ENCODE data around the gene PDE4A. TPM values are rescaled to one million over a fixed set of nuclear protein-coding genes. Genes with fewer than 3 reads are reported as not detected.

Gene PDE4A
- total and polyA plus RNA-seq, 10 of the 15 experiments (the other 5 are each of a cell fraction or from before 2014, with no cell fraction given), result 0.24 to 13.3 (median 4.9) TPM

- no peak for TF ChIP-seq E4F1 (IDR thresholded peaks at IDR 0.05; ENCODE audit: borderline replicate concordance, partially characterized antibody)
- TF ChIP-seq YY1 (IDR thresholded peaks at IDR 0.05; ENCODE audit: low read depth, low read length), result peak; percentile 56; the same call in 1 of the 2 replicates
- TF ChIP-seq SMARCA5 (IDR thresholded peaks at IDR 0.05), result 0 out of 2 replicates have a peak, but pooled peaks have one; percentile 27
- TF ChIP-seq IRF3 (IDR thresholded peaks at IDR 0.05), result no peak
- no peak for TF ChIP-seq NR2F1 (conservative IDR thresholded peaks at IDR 0.05)
- no peak for TF ChIP-seq WRNIP1 (IDR thresholded peaks at IDR 0.05; ENCODE audit: borderline replicate concordance, low read depth, low read length)
- TF ChIP-seq JUNB (IDR thresholded peaks at IDR 0.05), result no peak
- peak; percentile 58; the same call in 1 of the 2 replicates for TF ChIP-seq RELB (IDR thresholded peaks at IDR 0.05; ENCODE audit: low read depth)
- no peak for TF ChIP-seq SUZ12 (IDR thresholded peaks at IDR 0.05; ENCODE audit: unreplicated experiment)
- TF ChIP-seq RBBP5 (conservative IDR thresholded peaks at IDR 0.05), result no peak
- TF ChIP-seq NR2C2 (IDR thresholded peaks at IDR 0.05; ENCODE audit: borderline replicate concordance, control insufficient read depth, insufficient read length, low read depth), result no peak
- no peak for TF ChIP-seq ZNF217 (IDR thresholded peaks at IDR 0.05)
- TF ChIP-seq BCL3 (IDR thresholded peaks at IDR 0.05; ENCODE audit: borderline replicate concordance, insufficient read depth, low read depth, low read length, poor library complexity, severe bottlenecking), result no peak
- no peak for TF ChIP-seq RELA (IDR thresholded peaks at IDR 0.05; ENCODE audit: borderline replicate concordance, partially characterized antibody)
- TF ChIP-seq POLR2A (IDR thresholded peaks at IDR 0.05; ENCODE audit: low read depth, low read length), result peak; percentile 54
- TF ChIP-seq MAX (IDR thresholded peaks at IDR 0.05; ENCODE audit: low read depth, low read length), result peak; percentile 92
- no peak for TF ChIP-seq TCF3 (IDR thresholded peaks at IDR 0.05; ENCODE audit: borderline replicate concordance, insufficient read depth, low read depth, low read length)
- peak; percentile 64 for TF ChIP-seq MTA2 (IDR thresholded peaks at IDR 0.05; ENCODE audit: low read depth)
- TF ChIP-seq SIX5 (IDR thresholded peaks at IDR 0.05; ENCODE audit: low read depth, low read length, severe bottlenecking), result no peak
- no peak for TF ChIP-seq SUPT20H (IDR thresholded peaks at IDR 0.05; ENCODE audit: borderline replicate concordance, control insufficient read depth, low read depth, low read length)
- peak; percentile 96 for TF ChIP-seq PKNOX1 (IDR thresholded peaks at IDR 0.05)
- TF ChIP-seq FOXM1 (IDR thresholded peaks at IDR 0.05; ENCODE audit: low read depth, low read length), result no peak
- TF ChIP-seq SREBF2 (IDR thresholded peaks at IDR 0.05; ENCODE audit: low read length), result no peak
Observed at GRCh38 chr19:10419646-10420443, 493 bp upstream of the PDE4A start (continued).

Measured in GM12878 (cell line).